ENCODE results near the gene TREH. TPM values are rescaled to one million over a fixed set of nuclear protein-coding genes. Genes with fewer than 3 reads are reported as not detected.

The TREH gene
- total RNA-seq, 2 donors from 2014 or later: 2.4 TPM; not detected in 1

GRCh38 chr11:118691926-118692830 is 12.7 kb upstream of the TREH start:
- intact Hi-C loops (cut with DNase I): loop anchor here (2.0 kb wide), 1 partner anchor 99 kb away; the partner anchor contains the start of gene DDX6

GRCh38 chr11:118690553-118691304 is 11.3 kb upstream of the TREH start:
- no peaks in the 10 kb centered on the region for H3K4me1 ChIP-seq (replicated peaks)
- intact Hi-C loops (cut with DNase I): loop anchor here (1.0 to 2.0 kb wide), 2 partner anchors 100 to 266 kb away; partner anchors contain the start of genes DDX6 and UPK2
- H3K9me3 ChIP-seq: no peaks in the 10 kb centered on the region
- WGBS: 89% methylated on average over 15 of the region's 15 CpGs
- no peak for TF ChIP-seq CTCF (IDR thresholded peaks at IDR 0.05)
- H3K27me3 ChIP-seq (replicated peaks; ENCODE audit: insufficient read depth): no peaks in the 10 kb centered on the region
- H3K4me3 ChIP-seq: no peak overlapping the region
- H3K27ac ChIP-seq: peak overlapping the region; percentile 80 to 82
- no peak for DNase-seq (ENCODE audit: low spot score)
- no peaks in the 10 kb centered on the region for H3K36me3 ChIP-seq

More at GRCh38 chr11:118691926-118692830, 12.7 kb upstream of the TREH start:
- H3K4me1 ChIP-seq (replicated peaks): no peaks in the 10 kb centered on the region
- H3K36me3 ChIP-seq: no peaks in the 10 kb centered on the region
- H3K27me3 ChIP-seq (replicated peaks; ENCODE audit: insufficient read depth): no peaks in the 10 kb centered on the region
- peak; percentile 27 for DNase-seq (ENCODE audit: low spot score)
- 73% methylated on average over 15 of the region's 15 CpGs for WGBS
- H3K4me3 ChIP-seq: no peak overlapping the region
- H3K27ac ChIP-seq: no peak overlapping the region
- H3K9me3 ChIP-seq: no peaks in the 10 kb centered on the region
- no peak for TF ChIP-seq CTCF (IDR thresholded peaks at IDR 0.05)
- TF ChIP-seq POLR2AphosphoS5 (IDR thresholded peaks at IDR 0.05): no peak
- no peak for TF ChIP-seq POLR2A (IDR thresholded peaks at IDR 0.05)

- Histone ChIP-seq H3K27me3 (replicated peaks; ENCODE audit: insufficient read depth) (no peaks in the 10 kb centered on the region), H3K36me3 (no peaks in the 10 kb centered on the region), H3K27ac (peak overlapping the region; percentile 80 to 82), H3K9me3 (no peaks in the 10 kb centered on the region), H3K4me3 (peak overlapping the region; percentile 20 to 25), H3K4me1 (replicated peaks) (no peaks in the 10 kb centered on the region)
- peak; percentile 77 for DNase-seq (ENCODE audit: low spot score)
- 9% methylated on average over 27 of the region's 30 CpGs for WGBS
- TF ChIP-seq POLR2A (IDR thresholded peaks at IDR 0.05) (no peak), POLR2AphosphoS5 (IDR thresholded peaks at IDR 0.05) (peak; percentile 80), CTCF (IDR thresholded peaks at IDR 0.05) (peak; percentile 69 to 89 (median 86))
- intact Hi-C loops (cut with DNase I): loop anchor here (1.0 to 2.0 kb wide), 2 partner anchors 101 to 266 kb away; partner anchors contain the start of genes DDX6 and UPK2
Measured at GRCh38 chr11:118689852-118690552, 10.6 kb upstream of the TREH start.

- Histone ChIP-seq H3K4me1 (replicated peaks) (no peaks in the 10 kb centered on the region), H3K27me3 (replicated peaks; ENCODE audit: insufficient read depth) (no peaks in the 10 kb centered on the region), H3K36me3 (no peaks in the 10 kb centered on the region), H3K4me3 (peak overlapping the region; percentile 20 to 25), H3K9me3 (no peaks in the 10 kb centered on the region), H3K27ac (peak overlapping the region; percentile 80 to 82)
- TF ChIP-seq POLR2AphosphoS5 (IDR thresholded peaks at IDR 0.05) (no peak), POLR2A (IDR thresholded peaks at IDR 0.05) (no peak), CTCF (IDR thresholded peaks at IDR 0.05) (no peak)
- 19% methylated on average over 6 of the region's 9 CpGs for WGBS
- intact Hi-C loops (cut with DNase I): no loop called here
- no peak for DNase-seq (ENCODE audit: low spot score)
Measured at GRCh38 chr11:118689503-118689851, 10.0 kb upstream of the TREH start.

Measured in prostate gland (tissue), 2 donors.